Neural progenitor cell (in vitro differentiated cells): Measurements from ENCODE around the gene GUCY1A2.

Source experiments
- CTCF ChIP-seq: fragments of 200-600 bp; sonication (generic); IDR thresholded peaks from 2 replicates; pipeline ENCODE4 v1.5.1; 2017; ENCODE audit warnings: antibody characterized with exemption, mild to moderate bottlenecking
- EZH2 ChIP-seq: fragments of 200-600 bp; sonication (generic); IDR thresholded peaks from 2 replicates; pipeline ENCODE4 v1.6.1; 2017; ENCODE audit warnings: antibody characterized with exemption, mild to moderate bottlenecking, moderate library complexity

- TF ChIP-seq CTCF (no peak), EZH2 (no peak)
Measured at GRCh38 chr11:107040433-107041087, 22.3 kb upstream of the GUCY1A2 start.
